HG03432 (cell line): ENCODE measurements around the gene SF3B2.
"Not testable (repeated sequence)": the region's sequence is repeated elsewhere in the genome, so short reads cannot be mapped to it uniquely, and the experiment has no call there.

Experiments used
- ATAC-seq: cut with Tn5 transposase; IDR thresholded peaks from one replicate; pipeline ENCODE4 v1.9.1; 2021; ENCODE audit warnings: mild to moderate bottlenecking, moderate library complexity; ENCODE audit not compliant: unreplicated experiment

SF3B2 gene

GRCh38 chr11:66051766-66052663 is at the start of gene SF3B2:
Gene SF3B2 (plus strand): TSS chr11:66052364. CDS start chr11:66052385, 21 bp downstream.
- peak; percentile 94 for ATAC-seq

DNA sequence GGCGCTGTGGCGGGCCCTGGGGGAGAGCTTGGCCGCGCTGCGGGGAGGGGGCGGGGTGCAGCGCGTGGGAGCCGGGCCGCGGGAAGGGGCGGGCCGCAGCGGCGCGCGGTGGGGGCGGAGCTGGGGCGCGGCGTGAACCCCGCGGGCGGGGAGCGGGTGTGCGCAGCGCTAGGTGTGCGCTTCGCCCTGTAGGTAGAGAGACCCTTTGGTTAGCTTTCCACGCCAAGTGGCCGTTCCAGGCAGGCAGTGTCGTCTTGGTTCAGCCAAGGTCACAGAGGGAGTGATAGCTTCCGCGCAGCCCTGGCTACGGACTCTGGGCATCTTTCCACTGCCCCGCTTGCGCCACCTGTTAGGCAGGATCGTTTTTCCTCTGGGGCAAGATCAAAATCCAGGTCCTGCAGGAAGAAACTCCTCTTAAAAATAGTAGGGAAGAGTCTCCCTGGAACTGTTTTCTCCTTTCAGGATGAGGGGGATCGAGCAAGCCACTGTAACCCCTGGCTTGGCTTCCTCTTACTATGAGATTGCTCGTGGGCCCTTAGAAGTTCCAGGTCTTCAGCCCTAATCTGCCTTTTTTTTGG is 49.4 kb upstream of the SF3B2 start:
- peak; percentile 57 for ATAC-seq

GRCh38 chr11:66003291-66003690 is 48.9 kb upstream of the SF3B2 start:
- no peak for ATAC-seq

DNA sequence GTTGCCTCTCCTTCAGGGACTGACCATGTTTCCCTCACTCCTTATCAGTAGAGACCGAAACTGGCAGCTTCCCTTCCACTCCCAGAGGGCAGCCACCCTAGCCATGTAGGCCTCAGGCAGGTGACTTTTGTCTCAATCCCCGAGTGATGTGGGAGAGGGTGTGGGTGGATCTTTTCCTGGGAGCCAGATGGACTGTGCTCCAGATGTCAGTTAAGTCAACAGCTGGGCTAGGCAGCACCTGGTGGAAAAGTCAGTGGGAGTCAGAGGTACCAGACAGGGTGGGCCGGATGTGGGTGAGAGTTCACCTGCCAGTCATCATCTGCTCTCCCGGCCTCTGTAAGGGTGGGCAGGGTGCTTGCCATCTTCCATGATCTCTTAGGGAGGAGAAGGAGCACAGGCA is 48.0 kb upstream of the SF3B2 start:
- no peak for ATAC-seq

GRCh38 chr11:66006134-66006890 is 45.9 kb upstream of the SF3B2 start:
- no peak for ATAC-seq

- ATAC-seq, result no peak
Measured at GRCh38 chr11:66006891-66007176, 45.3 kb upstream of the SF3B2 start.

DNA sequence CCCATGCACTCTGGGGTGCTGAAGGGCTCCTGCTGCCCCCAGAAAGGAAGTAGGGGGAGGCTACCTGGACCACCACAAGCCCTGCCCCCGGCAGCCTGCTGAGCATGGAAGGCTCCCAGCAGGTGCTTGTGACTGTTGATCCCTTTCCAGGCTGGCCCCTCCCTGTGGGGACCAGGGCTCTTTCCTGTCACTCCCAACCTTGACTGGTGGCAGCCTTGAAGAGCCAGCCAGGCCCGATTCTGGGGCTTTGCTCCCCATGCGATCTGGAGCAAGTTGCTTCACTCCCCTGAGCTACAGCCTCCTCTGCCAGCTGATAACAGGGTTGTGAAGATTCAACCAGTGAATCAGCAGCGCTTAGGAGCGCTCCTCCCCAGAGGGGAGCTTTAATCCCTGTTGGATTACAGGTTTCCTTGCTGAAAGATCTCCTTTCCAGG is 44.9 kb upstream of the SF3B2 start:
- no peak for ATAC-seq

GRCh38 chr11:66008095-66008467 is 44.1 kb upstream of the SF3B2 start:
- no peak for ATAC-seq

DNA sequence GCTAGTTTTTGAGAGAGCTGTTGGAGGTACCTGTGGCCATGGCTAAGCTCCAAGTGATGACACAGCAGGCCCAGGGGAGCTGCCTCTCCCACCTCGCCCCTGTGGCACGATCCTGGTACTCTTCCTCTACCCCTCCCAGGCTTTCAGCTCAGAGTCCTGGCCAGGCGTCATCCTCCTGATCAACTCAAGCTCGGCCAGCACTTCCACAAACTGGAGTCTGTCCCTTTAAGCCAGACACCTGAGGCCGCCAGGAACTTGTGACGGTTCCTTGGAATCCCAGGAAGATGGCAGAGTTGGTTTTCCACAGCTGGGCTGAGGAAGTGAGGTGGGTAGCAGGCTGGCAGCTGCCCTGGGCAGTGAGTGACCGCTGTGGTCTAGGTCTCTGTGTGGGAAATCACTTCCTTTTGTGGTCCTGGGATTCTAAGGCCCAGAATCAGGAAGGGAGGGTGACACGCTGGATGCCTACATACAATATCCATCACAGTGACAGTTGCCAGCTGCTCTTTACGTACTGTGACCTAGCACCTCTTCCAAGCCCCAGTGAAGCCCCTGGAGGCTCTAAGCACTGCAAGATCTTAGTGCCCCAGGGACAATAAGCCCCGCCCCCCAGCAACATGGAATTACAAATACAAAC is 43.6 kb upstream of the SF3B2 start:
- ATAC-seq, result no peak

- ATAC-seq, result not testable (repeated sequence)
Measured at GRCh38 chr11:66010036-66010435, 42.1 kb upstream of the SF3B2 start.

DNA sequence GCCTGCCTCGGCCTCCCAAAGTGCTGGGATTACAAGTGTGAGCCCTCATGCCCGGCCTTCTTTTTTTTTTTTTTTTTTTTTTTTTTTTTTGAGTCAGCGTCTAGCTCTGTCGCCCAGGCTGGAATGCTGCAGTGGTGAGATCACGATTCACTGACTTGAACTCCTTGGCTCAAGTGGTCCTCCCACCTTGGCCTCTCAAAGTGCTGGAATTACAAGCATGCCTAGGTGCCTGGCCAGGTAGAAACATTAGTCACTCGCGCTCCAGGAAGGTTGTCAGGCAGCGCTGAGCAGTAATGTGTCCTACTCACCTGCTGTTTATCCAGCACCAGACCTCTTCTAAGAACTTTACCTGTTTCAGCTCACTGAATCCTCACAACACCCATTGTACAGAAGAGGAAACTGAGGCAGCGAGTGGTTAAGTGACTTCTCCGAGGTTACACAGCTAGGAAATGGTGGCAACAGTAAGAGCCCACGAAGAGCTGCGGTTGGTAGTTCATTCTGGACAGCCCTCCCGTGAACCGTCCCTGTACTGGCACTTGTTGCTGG is 40.9 kb upstream of the SF3B2 start:
- ATAC-seq, result no peak

GRCh38 chr11:66011785-66012303 is 40.3 kb upstream of the SF3B2 start, which contains the start of gene CST6:
Gene CST6 (plus strand): TSS chr11:66012008. CDS start chr11:66012045, 37 bp downstream.
- no peak for ATAC-seq

DNA sequence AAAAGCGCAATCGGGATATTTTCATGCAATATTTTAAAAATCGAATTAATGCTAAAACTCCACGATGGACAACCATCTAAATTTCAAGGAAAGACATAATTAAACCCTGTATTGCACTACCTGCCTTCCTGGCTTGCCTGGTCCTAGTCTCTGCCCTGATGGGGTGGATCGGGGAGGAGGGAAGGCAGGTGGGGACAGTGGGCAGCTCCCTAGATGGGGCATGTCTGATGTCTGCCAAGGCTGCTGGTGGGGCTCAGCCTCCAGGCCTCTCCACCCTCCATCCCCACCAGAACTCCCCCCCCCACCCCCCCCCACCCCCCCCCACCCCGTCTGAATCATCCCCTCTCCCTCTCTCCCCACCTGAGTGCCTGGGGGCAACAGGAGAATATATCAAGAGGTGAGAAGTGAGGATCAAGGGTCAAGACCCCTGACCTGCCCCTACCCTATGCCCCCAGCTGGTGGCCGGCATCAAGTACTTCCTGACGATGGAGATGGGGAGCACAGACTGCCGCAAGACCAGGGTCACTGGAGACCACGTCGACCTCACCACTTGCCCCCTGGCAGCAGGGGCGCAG is 39.7 kb upstream of the SF3B2 start:
- ATAC-seq, result no peak

DNA sequence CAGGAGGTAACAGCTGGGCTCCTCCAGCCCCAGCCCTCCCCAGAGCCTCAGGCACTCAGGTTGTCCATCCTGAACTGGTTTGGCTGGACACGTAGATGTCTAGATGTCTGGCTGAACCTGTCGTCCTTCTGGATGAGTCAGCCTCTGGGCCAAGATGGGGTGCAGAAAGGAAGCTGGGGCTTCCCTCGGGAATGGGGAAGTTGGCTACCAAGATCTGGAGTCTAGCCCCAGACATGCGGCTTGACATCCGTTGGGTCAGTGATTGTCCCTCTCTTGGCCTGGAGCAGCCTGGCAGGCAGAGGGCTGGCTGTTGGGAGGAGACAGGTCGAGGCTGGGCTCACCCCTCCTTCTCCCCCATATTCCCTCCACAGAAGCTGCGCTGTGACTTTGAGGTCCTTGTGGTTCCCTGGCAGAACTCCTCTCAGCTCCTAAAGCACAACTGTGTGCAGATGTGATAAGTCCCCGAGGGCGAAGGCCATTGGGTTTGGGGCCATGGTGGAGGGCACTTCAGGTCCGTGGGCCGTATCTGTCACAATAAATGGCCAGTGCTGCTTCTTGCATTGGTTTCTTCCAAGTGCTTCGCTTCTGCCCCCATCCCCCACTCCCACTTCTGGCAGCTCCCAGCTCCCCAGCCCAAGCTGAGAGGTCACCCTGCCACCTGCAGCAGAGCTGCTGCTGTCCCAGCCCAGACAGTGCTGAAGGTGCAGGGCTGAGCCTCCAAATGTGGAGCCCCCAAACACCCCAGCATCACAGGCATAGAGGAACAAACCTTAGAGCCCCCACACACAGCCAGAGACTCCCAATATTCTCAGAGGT is 39.0 kb upstream of the SF3B2 start:
- ATAC-seq, result no peak

- no peak for ATAC-seq
Measured at GRCh38 chr11:66013762-66014100, 38.4 kb upstream of the SF3B2 start.

GRCh38 chr11:66014804-66015453 is 37.2 kb upstream of the SF3B2 start:
- no peak for ATAC-seq

DNA sequence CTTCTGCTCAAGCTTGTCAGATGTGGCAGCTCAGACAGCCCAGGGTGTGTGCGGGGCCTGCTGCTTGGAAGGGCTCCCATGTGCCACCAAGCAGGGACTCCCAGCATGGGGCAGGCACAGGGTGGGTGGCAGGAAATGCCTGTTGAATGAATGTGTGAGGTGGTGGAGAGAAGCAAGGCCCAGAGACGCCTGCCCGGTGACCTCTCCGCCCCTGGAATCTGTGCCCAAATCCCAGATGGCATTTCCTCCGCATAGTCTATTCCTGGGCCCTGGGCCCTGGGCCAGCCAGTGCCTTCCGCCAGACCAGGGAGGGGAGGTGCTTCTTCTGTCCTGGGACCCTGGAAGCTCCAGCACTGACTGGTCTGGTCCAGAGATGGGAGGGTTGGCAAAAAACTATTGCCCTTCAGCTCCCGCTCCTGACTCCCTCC is 36.7 kb upstream of the SF3B2 start:
- no peak for ATAC-seq

DNA sequence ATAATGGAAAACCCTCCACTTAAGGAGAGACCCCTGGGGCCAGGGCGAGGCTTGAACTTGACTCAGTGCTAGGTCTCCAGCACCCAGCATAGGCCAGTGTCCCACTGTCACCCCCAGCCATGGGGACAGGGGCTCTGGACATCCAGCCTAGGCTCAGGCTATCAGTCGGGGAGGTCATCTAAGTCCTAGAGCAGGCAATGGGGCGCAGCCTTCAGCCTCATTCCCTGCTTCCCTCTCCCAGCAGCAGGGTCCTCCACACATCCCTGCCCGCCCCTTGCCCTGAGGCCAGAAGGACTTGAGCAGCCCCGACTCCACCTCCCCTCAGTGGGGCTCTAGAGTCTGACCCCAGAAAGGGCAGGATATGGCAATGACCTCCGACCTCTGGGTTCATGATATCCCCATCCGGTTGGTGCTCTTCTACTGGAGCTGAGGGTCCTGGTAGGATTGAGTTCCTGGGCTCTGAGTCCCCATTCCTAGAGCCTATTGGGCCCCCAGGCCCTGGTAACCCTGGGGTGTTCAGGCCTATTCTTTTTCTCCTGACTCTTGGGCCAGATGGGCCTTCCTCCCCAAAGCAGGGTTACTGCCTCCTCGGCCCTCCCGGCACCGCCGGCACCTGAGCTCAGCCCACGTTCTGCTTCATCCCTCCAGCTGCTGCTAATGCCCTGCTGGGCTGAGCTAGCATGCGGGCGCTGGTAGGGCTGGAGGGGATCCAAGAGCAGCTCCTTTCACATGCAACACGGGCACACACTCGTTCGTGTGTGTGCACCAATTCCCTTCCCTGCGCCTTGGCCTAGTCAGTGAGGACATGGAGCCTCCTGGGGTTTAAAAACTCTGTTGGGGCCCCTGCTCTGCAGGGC is 36.0 kb upstream of the SF3B2 start:
- no peak for ATAC-seq
